Measurements from ENCODE around the gene ANKFN1.

The ANKFN1 gene

DNA sequence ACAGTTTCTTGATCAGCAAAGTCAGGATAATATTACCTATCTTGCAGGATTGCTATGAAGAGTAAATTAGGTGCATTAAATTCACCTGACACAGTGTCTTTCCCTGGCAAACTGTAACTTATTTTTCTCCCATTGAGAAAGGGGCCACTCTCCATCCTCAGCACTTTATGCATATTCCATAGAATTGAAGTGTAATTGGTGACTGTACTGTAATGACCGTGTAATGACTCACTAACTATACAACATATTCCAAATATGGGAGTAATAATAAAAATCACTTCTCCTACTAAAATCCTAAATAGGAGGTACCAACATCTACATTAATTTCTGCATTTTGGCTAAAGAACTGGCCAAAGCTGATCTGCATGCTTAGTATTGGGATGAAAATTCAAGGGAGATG is 298.4 kb downstream of the ANKFN1 start:
- DNase-seq, result no peak

DNA sequence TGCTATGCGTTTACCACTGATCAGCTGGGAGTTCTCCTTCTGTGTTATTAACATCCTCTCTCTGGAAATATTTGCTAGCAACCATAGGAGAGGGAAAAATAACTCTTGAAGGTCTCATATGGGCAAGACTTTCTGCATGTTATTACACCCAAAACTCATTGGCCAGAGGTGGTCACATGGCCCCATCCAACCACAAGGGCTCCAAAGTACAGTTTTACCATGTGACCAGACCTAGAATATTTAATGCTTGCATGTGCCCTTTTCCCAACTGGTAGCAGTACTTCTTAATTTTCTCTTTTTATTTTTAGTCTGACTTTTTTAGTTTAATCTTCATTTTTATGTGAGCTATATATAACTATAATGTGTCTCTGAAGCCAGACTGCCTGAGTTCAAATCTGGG is 299.2 kb downstream of the ANKFN1 start:
- no peak for DNase-seq

DNA sequence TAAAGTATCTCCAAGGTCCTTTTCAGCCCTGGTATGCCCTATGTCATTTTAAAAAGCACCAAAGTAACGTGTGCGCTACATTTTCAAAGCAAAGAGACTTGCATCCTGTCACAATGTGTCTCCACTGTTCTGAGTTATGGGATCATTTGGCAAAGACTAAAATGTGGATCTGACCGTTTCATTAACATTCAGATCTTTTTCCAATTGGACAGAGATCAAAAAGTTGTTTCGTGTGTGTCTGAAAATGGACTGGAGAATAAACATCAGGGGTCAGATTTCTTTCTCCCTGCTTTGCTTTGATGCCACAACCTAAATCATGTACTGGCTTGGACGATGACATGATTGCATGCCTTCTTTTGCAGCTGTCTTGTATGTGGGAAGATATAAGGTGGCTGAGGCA is 304.2 kb downstream of the ANKFN1 start:
- DNase-seq, result no peak

DNA sequence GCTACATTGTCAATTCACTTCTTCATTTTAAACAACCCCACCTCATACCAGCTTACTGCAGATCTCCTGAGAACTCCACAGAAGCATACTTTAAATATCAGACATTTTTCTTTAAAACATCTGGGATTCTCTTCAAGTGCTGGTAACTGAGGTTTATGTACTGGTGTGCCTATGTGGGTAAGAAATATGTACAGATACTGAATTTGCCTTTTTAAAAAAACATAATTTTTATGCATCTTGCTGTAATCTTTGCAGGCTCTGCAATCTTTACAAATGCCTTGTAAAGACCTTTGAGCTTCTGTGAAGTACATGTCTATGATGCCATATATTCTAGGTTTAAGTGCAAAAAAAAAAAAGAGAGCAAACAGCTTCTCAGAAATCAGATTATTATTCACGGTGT is 312.6 kb downstream of the ANKFN1 start:
- no peak for DNase-seq

DNA sequence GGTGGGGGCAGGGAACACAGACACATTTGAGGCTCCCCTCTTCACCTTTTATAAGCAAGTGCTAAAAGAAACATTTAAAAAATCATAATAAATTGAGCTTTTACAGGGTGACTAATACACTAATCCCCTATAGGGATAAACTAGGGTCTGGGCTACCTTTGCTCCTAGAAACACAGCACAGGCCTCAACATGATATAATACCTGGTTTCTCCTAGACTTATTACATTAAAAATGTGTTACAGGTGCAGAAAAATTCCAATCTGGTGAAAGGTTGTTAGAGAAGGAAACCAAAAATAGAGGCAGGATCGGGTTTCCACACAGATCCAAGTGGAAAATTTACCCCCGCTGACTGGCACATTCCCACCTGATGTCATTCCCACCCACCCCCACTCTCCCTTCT is 315.6 kb downstream of the ANKFN1 start:
- no peak for DNase-seq

DNA sequence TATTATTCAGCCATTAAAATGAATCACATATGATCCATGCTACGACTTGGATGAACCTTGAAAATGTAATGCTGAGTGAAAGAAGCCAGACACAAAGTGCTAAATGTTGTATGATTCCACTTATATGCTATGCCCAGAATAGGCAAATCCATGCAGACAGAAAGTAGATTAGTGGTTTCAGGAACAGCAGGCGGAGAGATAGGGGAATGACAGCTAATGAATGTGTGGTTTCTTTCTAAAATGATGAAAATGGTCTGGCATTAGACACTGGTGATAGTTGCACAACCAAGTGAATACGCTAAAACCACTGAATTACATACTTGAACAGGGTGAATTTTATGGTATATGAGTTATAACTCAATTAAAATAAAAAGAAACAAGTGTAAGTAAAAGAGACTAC is 318.4 kb downstream of the ANKFN1 start:
- no peak for DNase-seq

DNA sequence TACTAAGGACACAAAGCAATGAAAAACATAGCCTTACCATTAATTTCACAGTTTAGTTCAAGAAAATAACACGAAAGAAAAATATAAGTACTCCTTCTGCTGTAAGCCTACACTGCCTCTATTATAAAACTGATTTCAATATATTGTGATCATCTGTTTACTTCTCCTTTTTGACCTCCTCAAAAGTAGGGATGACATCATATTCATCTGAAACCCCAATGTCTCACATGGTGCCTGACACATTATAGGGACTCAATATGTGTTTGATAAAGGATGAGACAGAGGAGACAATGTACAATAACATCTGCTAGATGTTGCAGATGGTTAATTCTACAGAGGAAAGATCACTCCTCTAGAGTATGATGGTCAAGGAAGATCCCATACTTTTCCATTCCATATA is 321.8 kb downstream of the ANKFN1 start:
- DNase-seq, result no peak

DNA sequence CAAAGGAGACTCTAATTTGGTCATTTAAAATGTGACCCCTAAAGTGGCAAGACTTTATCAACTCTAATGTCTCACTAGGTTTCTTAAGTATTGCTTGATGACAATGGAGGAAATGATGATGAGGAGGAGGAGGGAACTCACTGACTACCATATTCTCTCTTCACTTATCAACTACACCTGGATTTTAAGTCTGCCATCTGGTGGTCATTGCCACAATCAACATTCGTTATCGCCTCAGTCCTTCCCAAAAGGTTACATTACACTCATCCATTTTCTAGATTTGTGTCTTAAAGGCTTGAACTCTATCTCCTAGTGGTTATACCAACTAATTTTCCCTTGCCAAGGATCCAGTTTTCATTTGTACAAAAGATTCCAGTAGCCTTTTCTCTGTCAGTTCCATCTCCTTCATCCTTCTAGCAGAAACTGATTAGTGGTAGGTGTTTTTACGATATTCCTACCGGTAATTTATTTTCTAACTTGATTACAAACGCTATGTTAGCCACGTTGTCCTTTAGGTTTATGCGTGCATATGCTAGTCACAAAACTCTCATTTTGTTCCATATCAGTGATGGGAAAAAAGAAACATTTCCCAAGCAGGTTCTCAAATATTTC is 325.7 kb downstream of the ANKFN1 start:
- DNase-seq, result no peak

DNA sequence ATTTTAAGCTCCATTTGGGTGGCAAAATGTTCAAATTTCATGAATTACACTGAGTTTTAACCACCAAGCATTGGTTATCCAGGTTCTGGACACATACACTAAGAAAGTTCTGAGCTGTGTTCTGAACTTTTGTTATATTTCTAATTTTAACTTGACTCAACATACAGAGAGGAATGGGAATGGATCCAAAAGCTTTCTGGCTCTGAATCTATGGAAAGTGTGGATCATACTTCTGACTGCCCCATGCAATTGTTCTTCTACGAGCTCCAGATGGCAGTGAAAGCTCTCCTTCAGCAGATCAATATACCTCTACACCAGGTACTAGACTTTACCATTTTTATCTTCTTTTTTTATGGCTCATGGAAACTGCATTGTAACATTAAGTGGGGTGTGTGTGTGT is 327.2 kb downstream of the ANKFN1 start:
- DNase-seq, result no peak

DNA sequence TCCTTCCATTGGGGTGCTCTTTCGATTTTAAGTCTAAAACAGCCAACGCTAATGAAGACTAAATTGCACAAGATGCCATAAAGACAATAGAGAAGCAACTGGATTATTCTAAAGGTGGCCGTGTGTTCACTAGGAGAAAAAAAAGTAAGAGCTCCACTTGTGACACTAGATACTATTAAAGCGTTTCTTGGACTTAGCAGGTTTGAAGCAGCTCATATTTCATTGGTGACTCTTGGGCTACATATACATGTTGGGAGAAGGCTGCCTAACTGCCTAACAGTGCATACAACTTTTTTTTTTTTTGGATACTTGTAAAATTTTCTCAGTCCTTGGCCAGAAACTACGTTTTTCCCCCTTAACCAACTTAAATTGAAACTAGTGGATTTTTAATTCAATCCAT is 328.4 kb downstream of the ANKFN1 start:
- DNase-seq, result no peak

DNA sequence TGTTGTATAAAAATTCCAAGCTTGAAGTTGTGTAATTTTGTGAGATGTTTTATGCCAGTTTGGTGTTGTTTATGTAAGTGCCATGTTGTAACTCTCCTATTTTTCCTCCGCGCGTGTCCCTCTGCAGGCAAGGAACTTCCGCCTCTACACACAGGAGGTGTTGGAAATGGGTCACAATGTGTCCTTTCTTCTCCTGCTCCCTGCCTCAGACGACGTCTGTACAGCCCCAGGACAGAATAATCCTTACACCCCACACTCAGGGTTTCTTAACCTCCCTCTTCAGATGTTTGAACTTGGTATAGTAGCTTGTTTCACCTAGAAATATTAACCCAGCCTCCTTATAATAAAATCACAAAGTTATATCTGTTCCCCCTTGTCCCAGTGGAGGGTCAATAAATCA is 329.0 kb downstream of the ANKFN1 start:
- DNase-seq, result no peak

DNA sequence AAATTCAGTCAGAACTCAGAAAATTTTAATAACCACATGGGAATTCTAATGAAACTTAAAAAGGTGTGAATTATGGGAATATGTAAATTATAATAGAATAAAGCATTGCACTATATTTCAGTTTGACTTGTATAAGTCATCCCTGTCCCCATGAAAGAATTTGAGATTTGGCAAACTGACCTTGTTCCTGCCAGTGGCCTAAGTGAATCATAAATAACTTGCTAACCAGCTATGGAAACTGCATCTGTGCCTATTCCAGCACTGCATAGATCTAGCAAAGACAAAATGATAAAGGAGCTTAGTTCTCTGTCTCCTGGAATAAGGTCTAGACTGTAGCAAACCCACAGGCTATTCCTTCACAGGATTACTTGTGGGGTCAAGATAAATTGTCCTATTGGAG is 333.5 kb downstream of the ANKFN1 start:
- DNase-seq, result no peak

DNA sequence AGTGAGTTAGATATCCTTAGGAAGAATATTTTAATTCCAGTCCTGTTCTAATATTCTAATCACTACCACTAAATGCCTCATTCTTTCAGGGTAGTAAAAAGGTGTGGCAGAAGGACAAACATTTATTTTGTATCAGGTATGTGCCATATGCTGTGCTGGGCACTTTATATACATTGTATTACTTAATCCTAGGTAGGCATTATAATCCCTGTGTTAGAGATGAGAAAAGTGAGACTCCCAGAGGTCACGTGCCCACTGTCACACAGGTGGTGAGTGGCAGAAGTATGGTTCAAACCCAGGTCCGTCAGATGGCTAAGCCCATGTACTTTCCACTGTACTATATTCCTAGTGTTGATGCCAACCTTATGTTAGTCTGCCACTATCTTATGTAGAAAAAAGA is 335.5 kb downstream of the ANKFN1 start:
- no peak for DNase-seq

DNA sequence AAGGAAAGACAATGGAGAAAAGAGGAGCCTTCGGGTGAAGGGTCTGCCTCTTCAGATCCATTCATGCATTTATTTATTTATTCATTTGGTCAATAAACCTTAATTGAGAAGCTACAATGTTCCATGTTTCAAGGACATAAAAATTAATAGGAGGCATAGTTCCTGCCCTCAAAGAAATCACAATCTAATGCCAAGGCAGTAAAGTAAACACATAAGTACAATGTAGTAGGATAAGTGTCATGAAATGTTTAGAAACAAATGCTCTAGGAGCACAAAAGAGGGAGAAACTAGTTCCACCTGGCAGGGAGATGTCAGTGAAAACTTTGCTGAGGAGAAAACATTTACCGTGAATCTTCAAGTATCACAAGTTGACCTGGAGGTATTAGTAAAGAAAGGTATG is 336.7 kb downstream of the ANKFN1 start:
- no peak for DNase-seq

DNA sequence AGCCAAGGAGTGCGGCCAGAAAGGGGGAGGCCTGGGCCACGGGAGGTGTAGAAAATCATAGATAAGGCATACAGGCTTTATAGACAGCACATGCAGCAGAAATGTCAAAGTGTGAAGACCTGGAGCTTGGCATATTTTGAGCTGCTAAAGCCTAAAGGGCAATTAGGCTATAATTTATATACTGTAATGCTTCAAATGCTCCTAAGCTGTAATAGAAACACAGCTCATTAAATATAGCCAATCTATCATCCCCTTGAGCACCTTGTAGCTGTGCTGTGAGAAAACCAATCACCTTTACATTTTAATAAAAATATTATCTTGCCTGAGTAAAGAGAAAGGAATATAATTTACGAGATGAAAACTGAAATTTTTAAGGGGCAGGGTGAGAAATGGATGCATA is 342.3 kb downstream of the ANKFN1 start:
- DNase-seq, result no peak

DNA sequence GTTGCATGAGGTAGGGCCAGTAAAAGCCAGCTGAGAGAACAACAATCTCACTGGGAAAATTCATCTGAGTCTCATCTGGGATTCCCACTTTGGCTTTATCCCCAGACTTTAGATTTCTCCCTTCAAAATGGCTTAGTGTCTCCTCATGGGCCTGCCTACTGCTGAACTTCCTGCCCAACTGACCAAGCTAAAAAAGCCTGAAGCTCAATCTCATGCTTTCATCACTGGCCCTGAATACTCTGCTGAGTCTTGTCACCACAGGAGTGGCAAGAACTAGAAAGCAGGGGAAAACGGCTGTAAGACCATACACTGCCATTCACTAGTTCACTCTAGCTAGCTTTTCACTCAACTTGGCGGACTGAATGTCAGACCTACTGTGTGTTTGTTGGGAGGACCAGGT is 343.9 kb downstream of the ANKFN1 start:
- no peak for DNase-seq

DNA sequence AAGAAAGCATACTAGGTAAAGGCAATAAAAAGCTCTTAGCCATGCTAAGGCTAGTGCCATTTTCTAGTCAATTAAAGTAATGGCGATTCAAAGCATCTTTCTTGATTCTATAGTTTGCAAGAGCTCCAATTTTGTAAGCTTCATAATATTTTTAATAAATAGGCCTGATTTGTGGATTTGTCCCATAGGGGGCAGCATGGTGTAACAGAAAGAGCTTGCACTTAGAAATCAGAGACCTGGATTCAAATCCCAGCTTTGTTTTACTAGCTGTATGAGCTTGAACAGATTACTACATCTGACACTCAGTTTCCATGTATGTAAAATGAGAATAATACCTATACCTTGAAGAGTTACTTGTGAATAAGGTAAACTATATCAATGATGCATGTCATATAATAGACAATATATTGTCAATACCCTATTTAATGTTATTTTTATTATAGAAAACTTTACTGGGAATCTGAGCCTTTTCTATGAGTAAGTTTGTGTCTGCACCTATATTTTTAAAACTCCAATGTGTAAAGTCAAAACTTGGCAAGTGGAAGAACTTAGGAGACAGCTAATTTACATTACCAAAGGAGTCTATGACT is 346.6 kb downstream of the ANKFN1 start:
- no peak for DNase-seq

DNA sequence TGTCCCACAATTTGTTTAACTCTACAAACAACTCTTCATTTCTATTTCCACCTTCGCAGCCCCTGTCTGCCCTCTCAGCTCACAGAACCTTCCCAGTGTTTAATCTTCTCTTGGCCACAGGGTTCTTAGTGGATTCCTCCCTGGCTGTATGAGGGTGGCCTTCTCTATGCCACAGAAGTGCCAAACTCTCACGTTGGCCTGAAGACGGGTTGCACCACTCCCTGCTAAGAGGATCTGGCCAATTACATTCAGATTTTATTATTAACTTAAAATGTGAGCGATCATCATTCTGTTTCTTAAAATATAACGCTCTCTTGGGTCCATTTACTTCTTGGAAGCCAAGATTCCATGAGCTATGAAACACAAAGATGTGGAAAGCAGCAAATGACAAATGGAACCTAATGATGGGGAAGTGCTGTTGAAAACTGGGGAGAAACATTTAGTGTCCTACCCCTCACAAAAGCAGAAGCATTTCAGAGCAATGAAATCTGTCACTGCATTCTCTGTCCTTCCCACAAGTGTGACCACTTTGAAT is 348.9 kb downstream of the ANKFN1 start:
- no peak for DNase-seq

DNA sequence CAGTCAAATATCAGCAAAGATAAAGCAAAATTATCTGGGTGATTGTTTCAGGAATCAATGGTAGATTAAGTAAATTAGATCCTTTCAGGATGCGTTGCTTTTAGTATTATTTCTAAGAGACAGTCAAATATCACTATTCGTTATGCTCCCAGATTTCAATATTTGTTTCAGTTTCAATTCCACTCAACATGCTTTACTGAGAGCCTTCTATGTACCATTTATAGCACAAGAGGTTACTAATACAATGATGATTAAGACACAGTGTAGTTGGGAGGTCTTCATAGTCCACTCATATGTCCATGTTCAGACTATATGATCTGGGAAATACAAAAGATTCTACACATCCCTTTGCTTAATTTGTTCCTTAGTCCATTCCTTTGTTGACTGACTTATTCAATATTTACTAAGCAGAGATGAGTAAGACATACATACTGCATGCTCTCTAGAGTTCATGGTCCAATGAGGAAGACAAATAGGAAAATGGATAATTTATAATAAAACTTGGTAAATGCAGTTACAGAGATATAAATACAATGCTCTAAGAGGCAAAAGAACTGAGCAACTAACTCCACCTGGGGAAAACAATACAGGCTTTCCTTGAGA is 352.0 kb downstream of the ANKFN1 start:
- no peak for DNase-seq

DNA sequence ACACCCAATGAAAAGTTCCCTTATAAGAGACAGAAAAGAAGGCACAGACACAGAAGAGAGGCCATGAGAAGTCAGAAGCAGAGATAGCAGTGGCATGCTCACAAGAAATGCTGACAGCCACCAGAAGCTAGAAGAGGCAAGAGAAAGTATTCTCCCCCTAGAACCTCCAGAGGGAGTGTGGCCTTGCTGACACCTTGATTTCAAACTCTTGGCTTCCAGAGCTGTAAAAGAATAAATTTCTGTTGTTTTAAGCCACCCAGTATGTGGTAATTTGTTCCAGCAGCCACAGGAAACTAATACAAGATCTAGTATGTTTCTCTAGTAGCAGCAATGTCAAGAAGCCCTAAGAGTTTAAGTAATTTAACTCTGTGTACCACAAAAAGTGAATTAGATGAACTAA is 353.1 kb downstream of the ANKFN1 start:
- DNase-seq, result no peak

DNA sequence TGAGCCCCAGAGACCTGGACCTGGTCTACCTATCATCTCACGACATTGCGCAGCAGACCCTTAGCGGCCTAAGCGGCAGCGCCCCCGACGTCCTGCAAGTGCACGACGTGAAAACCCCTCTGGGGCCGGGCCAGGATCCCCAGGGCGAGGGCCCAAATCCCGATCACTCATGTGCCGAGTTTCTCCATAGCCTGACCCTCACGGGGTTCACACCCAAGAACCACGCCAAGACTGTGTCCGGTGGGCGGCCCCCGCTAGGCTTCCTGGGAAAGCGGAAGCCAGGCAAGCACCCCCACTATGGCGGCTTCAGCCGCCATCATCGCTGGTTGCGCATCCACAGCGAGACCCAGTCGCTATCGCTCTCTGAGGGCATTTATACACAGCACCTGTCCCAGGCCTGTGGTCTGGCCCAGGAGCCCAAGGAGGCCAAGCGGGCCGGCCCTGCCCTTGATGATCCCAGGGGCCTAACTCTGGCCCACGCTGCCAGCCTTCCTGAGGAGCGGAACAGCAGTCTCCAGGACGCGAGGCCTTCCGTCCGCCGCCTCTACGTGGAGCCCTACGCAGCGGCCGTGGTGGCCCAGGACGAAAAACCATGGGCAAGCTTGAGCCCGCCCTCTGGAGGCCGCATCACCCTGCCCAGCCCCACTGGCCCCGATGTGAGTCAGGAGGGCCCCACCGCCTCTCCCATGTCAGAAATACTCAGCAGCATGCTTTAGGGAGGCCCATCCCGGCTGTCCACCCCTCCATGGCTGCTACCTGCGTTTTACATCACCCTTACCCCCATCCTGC is 357.5 kb downstream of the ANKFN1 start:
- no peak for DNase-seq

DNA sequence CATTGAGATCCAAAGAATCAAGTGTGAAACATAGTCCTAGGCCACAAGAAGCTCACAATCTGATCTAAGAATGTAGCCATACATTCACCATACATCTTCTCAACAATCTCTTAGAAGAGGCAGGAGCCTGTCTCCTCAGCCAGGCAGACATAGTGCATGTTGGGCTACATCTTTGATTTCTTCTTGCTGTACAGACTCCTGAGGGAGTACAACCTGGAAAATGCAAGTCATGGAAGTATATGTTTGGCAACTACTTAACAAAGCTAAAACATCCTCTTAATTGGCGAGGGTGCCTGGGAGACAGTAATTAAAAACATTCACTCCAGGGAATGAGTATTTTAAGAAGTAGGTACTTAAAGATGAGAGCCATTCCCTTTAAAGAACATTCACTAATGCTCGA is 361.0 kb downstream of the ANKFN1 start:
- DNase-seq, result no peak

DNA sequence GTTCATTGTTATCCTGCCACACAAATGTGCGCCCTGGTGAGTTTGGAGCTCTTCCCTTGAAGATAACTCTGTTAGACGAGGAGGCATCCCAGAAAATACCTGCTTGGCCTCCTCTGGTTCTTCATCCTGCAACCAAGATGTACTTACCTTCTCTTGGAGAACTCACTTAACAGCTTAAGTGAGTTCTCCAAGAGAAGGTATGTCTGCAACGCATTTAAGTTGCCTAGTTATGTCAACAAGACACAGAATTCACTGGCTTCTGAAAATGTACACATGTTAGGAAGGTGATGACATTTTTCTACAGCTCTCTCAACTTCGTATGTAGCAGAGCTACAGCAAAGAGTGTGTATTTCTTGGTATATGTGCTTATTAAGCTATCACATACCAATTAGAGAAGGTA is 361.6 kb downstream of the ANKFN1 start:
- no peak for DNase-seq
